Tracheal epithelial cell (primary cell): ENCODE data around the gene TP53TG3C. TPM values are rescaled to one million over a fixed set of nuclear protein-coding genes. Genes with fewer than 3 reads are reported as not detected.

Experiments used
- total RNA-seq: library from RNA; depleted of rRNA; stranded (reverse); fragments of >200 nt; gene quantifications from 2 replicates; pipeline ENCODE4 v1.2.1, GENCODE V29; 2014

The TP53TG3C gene, protein sequence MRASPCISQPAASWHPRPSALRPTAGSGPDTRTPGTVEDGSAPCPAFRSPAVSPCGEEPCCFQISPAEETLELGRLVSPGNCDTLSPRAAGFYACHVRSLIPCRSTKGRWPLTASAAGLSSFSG
- under 0.01 TPM in 1 of 2 replicates, not detected in the other for total RNA-seq

DNA sequence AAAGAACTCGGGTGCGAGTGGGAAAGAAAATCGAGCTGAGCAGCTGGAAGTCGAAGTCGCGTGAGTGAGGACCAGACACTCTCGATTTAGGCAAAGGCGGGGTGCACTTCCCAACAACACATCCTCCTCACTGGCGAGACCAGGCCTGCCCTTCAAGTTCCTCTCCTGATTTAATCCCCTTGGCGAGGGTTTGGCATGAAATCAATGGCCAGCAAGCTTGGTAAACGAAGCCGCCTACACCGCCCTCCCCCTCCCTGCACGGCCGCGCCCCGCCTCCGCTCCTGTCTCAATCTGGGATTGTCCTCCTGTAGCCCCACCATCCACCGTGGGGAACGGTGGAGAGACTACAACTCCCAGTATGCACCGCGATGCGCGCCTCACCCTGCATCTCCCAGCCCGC lies at the start of gene TP53TG3C:
Gene TP53TG3C (plus strand): TSS at position 301 of the 400 bp plus-strand sequence. CDS start 68 bp downstream, at position 369.

Other genes with a start within 250 kb of the TP53TG3C start
- not detected in 2 replicates for gene TP53TG3E, start 110.1 kb downstream of the TP53TG3C start, total RNA-seq
- gene TP53TG3B, start 166.6 kb downstream of the TP53TG3C start, total RNA-seq: under 0.01 TPM in 1 of 2 replicates, not detected in the other